A673 (cell line): ENCODE measurements around the gene TRIP13. TPM values are rescaled to one million over a fixed set of nuclear protein-coding genes. Genes with fewer than 3 reads are reported as not detected.

Source experiments
- BruUV-seq: library from RNA; stranded (reverse); fragments of 400-500 nt; replicated peaks from 2 replicates; lab custom pipeline; 2021; lab: Mats Ljungman, UMichigan
- CTCF ChIA-PET: fragments of 300-600 bp; sonication (Branson Sonifier 250); formaldehyde crosslinking; loops from one replicate; lab custom pipeline; 2022; ENCODE audit warnings: antibody characterized with exemption; lab: Charles Lee
- POLR2A ChIA-PET: fragments of 300-600 bp; sonication (Branson Sonifier 250); formaldehyde crosslinking; loops from one replicate; lab custom pipeline; 2022; ENCODE audit warnings: antibody characterized with exemption; ENCODE audit not compliant: low non-redundant PET; lab: Charles Lee
- DNase-seq: peaks from one replicate; pipeline ENCODE4 v3.0.0-alpha.2; 2015; ENCODE audit warnings: low spot score
- H3K27ac ChIP-seq: fragments of 200-600 bp; sonication (generic); 2 replicates; pipeline ENCODE4 v1.5.1; 2016; ENCODE audit warnings: mixed run types, low read depth, mild to moderate bottlenecking, mixed read lengths, antibody characterized with exemption, low read length; ENCODE audit not compliant: poor library complexity, severe bottlenecking
- H3K27me3 ChIP-seq: fragments of 200-600 bp; sonication (generic); replicated peaks from 2 replicates; pipeline ENCODE4 v1.6.1; 2017; ENCODE audit warnings: mixed run types, low read depth, mild to moderate bottlenecking, mixed read lengths, antibody characterized with exemption, low read length; ENCODE audit not compliant: insufficient read depth, poor library complexity
- H3K36me3 ChIP-seq: fragments of 200-600 bp; sonication (generic); 2 replicates; pipeline ENCODE4 v1.6.1; 2016; ENCODE audit warnings: mixed run types, mild to moderate bottlenecking, mixed read lengths, antibody characterized with exemption, low read length; ENCODE audit not compliant: insufficient read depth, poor library complexity, severe bottlenecking
- H3K4me1 ChIP-seq: fragments of 200-600 bp; sonication (generic); 2 replicates; pipeline ENCODE4 v1.6.1; 2017; ENCODE audit warnings: mixed run types, mild to moderate bottlenecking, mixed read lengths, antibody characterized with exemption, low read length; ENCODE audit not compliant: insufficient read depth, poor library complexity, severe bottlenecking
- H3K4me3 ChIP-seq: fragments of 200-600 bp; sonication (generic); 2 replicates; pipeline ENCODE4 v1.5.1; 2016; ENCODE audit warnings: low read depth, mixed run types, mild to moderate bottlenecking, mixed read lengths, low read length; ENCODE audit not compliant: poor library complexity, severe bottlenecking
- H3K9me3 ChIP-seq: fragments of 200-600 bp; sonication (generic); 2 replicates; pipeline ENCODE4 v1.6.1; 2016; ENCODE audit warnings: mixed run types, low read depth, mild to moderate bottlenecking, mixed read lengths, antibody characterized with exemption, low read length; ENCODE audit not compliant: poor library complexity, severe bottlenecking
- CTCF ChIP-seq: fragments of 300-800, 200-600 bp; sonication (generic); conservative IDR thresholded peaks from 2 replicates; pipeline ENCODE4 v1.5.1; 2017; ENCODE audit warnings: low read depth, mild to moderate bottlenecking, antibody characterized with exemption, low read length, moderate library complexity, mixed read lengths
- EZH2 ChIP-seq: fragments of 200-600 bp; sonication (generic); IDR thresholded peaks from 2 replicates; pipeline ENCODE4 v1.6.1; 2017; ENCODE audit warnings: borderline replicate concordance, low read depth, mild to moderate bottlenecking, mixed read lengths, antibody characterized with exemption, low read length; ENCODE audit not compliant: poor library complexity, severe bottlenecking
- intact Hi-C: fragments of 100-400 bp; cut with micrococcal nuclease; formaldehyde crosslinking; loops from one replicate; pipeline ENCODE4 v1.10.0; 2022; ENCODE audit not compliant: unreplicated experiment
- total RNA-seq: library from RNA; stranded (reverse); gene quantifications from 2 replicates; pipeline ENCODE4 v1.2.3, GENCODE V29; 2021

The TRIP13 gene
- total RNA-seq, 1 experiment from 2014 or later = 69.1 TPM

GRCh38 chr5:849651-850301, 42.9 kb upstream of the TRIP13 start:
- ChIA-PET CTCF (no interaction called here), POLR2A (no interaction called here)
- no peak for TF ChIP-seq EZH2
- no peak for TF ChIP-seq CTCF
- H3K9me3 ChIP-seq = no peaks in the 10 kb centered on the region
- no peak for DNase-seq
- no peaks in the 10 kb centered on the region for H3K27me3 ChIP-seq
- no peaks in the 10 kb centered on the region for H3K4me1 ChIP-seq
- intact Hi-C loops = no loop called here
- no peak overlapping the region for H3K27ac ChIP-seq
- no peak overlapping the region for H3K4me3 ChIP-seq
- no peaks in the 10 kb centered on the region for H3K36me3 ChIP-seq
- BruUV-seq = no TSS peak

GRCh38 chr5:850511-851006, 42.1 kb upstream of the TRIP13 start, which contains the start of gene ZDHHC11:
TSS of gene ZDHHC11 (minus strand) at chr5:850986. CDS start at chr5:850602, 384 bp downstream.
- Histone ChIP-seq H3K4me3 (no peak within 1 kb of the TSS), H3K36me3 (no peaks in the 10 kb centered on the region), H3K4me1 (no peaks in the 10 kb centered on the region), H3K27ac (no peak within 1 kb of the TSS), H3K9me3 (no peaks in the 10 kb centered on the region), H3K27me3 (no peaks in the 10 kb centered on the region)
- no TSS peak for BruUV-seq
- CTCF ChIA-PET = no interaction called here
- intact Hi-C loops = no loop called here
- no peak for DNase-seq
- POLR2A ChIA-PET = no interaction called here
- TF ChIP-seq EZH2 = no peak
- TF ChIP-seq CTCF = no peak

GRCh38 chr5:851076-851475, 41.6 kb upstream of the TRIP13 start:
- ChIA-PET POLR2A (no interaction called here), CTCF (no interaction called here)
- Histone ChIP-seq H3K9me3 (no peaks in the 10 kb centered on the region), H3K4me3 (no peak overlapping the region), H3K4me1 (no peaks in the 10 kb centered on the region), H3K36me3 (no peaks in the 10 kb centered on the region), H3K27ac (no peak overlapping the region), H3K27me3 (no peaks in the 10 kb centered on the region)
- no peak for DNase-seq
- intact Hi-C loops = no loop called here
- TF ChIP-seq EZH2 (no peak), CTCF (no peak)
- no TSS peak for BruUV-seq
